IMR-90 (cell line): ENCODE data around the gene SYDE2. TPM values are rescaled to one million over a fixed set of nuclear protein-coding genes. Genes with fewer than 3 reads are reported as not detected.

Experiments used
- ATAC-seq: fragments of 200-7000 bp; cut with Tn5 transposase; 2 replicates; pipeline ENCODE4 v1.9.1; 2020; ENCODE audit warnings: low read depth, mild to moderate bottlenecking, moderate library complexity
- BruUV-seq: library from RNA; stranded (reverse); fragments of 400-500 nt; replicated peaks from 2 replicates; lab custom pipeline; 2021; lab: Mats Ljungman, UMichigan
- CTCF ChIA-PET: fragments of 300-600 bp; formaldehyde crosslinking; extraction: SDS; loops from one replicate; lab custom pipeline; 2021; ENCODE audit warnings: antibody characterized with exemption; lab: Yijun Ruan, JAX
- POLR2A ChIA-PET: fragments of 300-600 bp; sonication (Branson Sonifier 250); formaldehyde crosslinking; loops from one replicate; lab custom pipeline; 2022; ENCODE audit warnings: antibody characterized with exemption; ENCODE audit not compliant: unreplicated experiment; lab: Charles Lee
- DNase-seq: peaks from one replicate; pipeline ENCODE4 v3.0.0; 2013
- H2AFZ ChIP-seq: replicated peaks from 2 replicates; pipeline ENCODE3; 2013; ENCODE audit warnings: low read length, mild to moderate bottlenecking; ENCODE audit not compliant: poor library complexity
- H2AK5ac ChIP-seq: 2 replicates; pipeline ENCODE4 v1.6.1; 2013; ENCODE audit warnings: low read depth, low read length, inconsistent platforms
- H2AK9ac ChIP-seq: replicated peaks from 2 replicates; pipeline ENCODE3; 2013; ENCODE audit warnings: mild to moderate bottlenecking, low read depth, low read length, moderate library complexity; ENCODE audit not compliant: poor library complexity
- H2BK120ac ChIP-seq: 2 replicates; pipeline ENCODE4 v1.6.1; 2013; ENCODE audit warnings: low read depth, low read length, inconsistent platforms
- H2BK15ac ChIP-seq: 3 replicates; pipeline ENCODE4 v1.6.1; 2013; ENCODE audit warnings: low read depth, low read length, inconsistent platforms
- H2BK20ac ChIP-seq: 2 replicates; pipeline ENCODE4 v1.6.1; 2013; ENCODE audit warnings: low read depth, mild to moderate bottlenecking, inconsistent platforms, low read length, moderate library complexity
- H2BK5ac ChIP-seq: 2 replicates; pipeline ENCODE4 v1.6.1; 2013; ENCODE audit warnings: mild to moderate bottlenecking, low read depth, low read length, inconsistent platforms; ENCODE audit not compliant: poor library complexity, severe bottlenecking
- H3K14ac ChIP-seq: replicated peaks from 2 replicates; pipeline ENCODE4 v1.6.1; 2013; ENCODE audit warnings: low read depth, low read length, inconsistent platforms
- H3K18ac ChIP-seq: 2 replicates; pipeline ENCODE4 v1.6.1; 2013; ENCODE audit warnings: low read depth, low read length, control low read depth
- H3K23ac ChIP-seq: 2 replicates; pipeline ENCODE4 v1.6.1; 2013; ENCODE audit warnings: low read depth, low read length, inconsistent platforms
- H3K27ac ChIP-seq: 2 replicates; pipeline ENCODE4 v1.5.1; 2013; ENCODE audit warnings: mild to moderate bottlenecking, control low read depth, low read length; ENCODE audit not compliant: insufficient read depth
- H3K27me3 ChIP-seq: 2 replicates; pipeline ENCODE4 v1.6.1; 2013; ENCODE audit warnings: low read length; ENCODE audit not compliant: control insufficient read depth, insufficient read depth
- H3K36me3 ChIP-seq: 2 replicates; pipeline ENCODE4 v1.6.1; 2013; ENCODE audit warnings: low read length, mixed read lengths; ENCODE audit not compliant: control insufficient read depth, insufficient read depth
- H3K4ac ChIP-seq: 2 replicates; pipeline ENCODE4 v1.6.1; 2013; ENCODE audit warnings: low read depth, low read length, inconsistent platforms
- H3K4me1 ChIP-seq: 2 replicates; pipeline ENCODE4 v1.6.1; 2013; ENCODE audit warnings: low read length, mixed read lengths; ENCODE audit not compliant: control insufficient read depth, insufficient read depth
- H3K4me2 ChIP-seq: 2 replicates; pipeline ENCODE4 v1.6.1; 2013; ENCODE audit warnings: low read depth, mild to moderate bottlenecking, control low read depth, low read length, moderate library complexity
- H3K4me3 ChIP-seq: 2 replicates; pipeline ENCODE4 v1.5.1; 2013; ENCODE audit warnings: low read depth, mild to moderate bottlenecking, control low read depth, low read length, moderate library complexity; ENCODE audit not compliant: insufficient read depth
- H3K56ac ChIP-seq: 2 replicates; pipeline ENCODE4 v1.6.1; 2013; ENCODE audit warnings: low read length, inconsistent platforms; ENCODE audit not compliant: insufficient read depth; ENCODE audit errors: extremely low read depth
- H3K79me1 ChIP-seq, 2 experiments: 2 replicates each; pipeline ENCODE4 v1.6.1; 2013; ENCODE audit warnings: low read length in 2 of 2, inconsistent platforms in 1 of 2, low read depth in 1 of 2
- H3K9ac ChIP-seq: 2 replicates; pipeline ENCODE4 v1.6.1; 2013; ENCODE audit warnings: low read depth, low read length, control low read depth
- H3K9me1 ChIP-seq: 2 replicates; pipeline ENCODE4 v1.6.1; 2013; ENCODE audit warnings: low read length, inconsistent platforms; ENCODE audit not compliant: insufficient read depth
- H3K9me3 ChIP-seq: 2 replicates; pipeline ENCODE4 v1.6.1; 2013; ENCODE audit warnings: low read length; ENCODE audit not compliant: control insufficient read depth, insufficient read depth
- H4K20me1 ChIP-seq: 2 replicates; pipeline ENCODE4 v1.6.1; 2013; ENCODE audit warnings: low read length, inconsistent platforms; ENCODE audit not compliant: insufficient read depth
- H4K5ac ChIP-seq: 2 replicates; pipeline ENCODE4 v1.6.1; 2013; ENCODE audit warnings: mild to moderate bottlenecking, low read depth, low read length, control low read depth
- H4K8ac ChIP-seq, 2 experiments: 2 replicates each; pipeline ENCODE4 v1.6.1; 2013; ENCODE audit warnings: low read depth in 2 of 2, low read length in 2 of 2, control low read depth in 1 of 2, inconsistent platforms in 1 of 2
- H4K91ac ChIP-seq: 2 replicates; pipeline ENCODE4 v1.6.1; 2013; ENCODE audit warnings: low read depth, low read length, inconsistent platforms; ENCODE audit not compliant: insufficient read depth
- BHLHE40 ChIP-seq: fragments of 150-350 bp; IDR thresholded peaks from 2 replicates; pipeline ENCODE4 v1.6.1; 2016; ENCODE audit warnings: mild to moderate bottlenecking, low read depth, low read length
- FOS ChIP-seq: fragments of 150-350 bp; IDR thresholded peaks from 2 replicates; pipeline ENCODE4 v1.6.1; 2016; ENCODE audit warnings: low read depth, low read length
- MAFK ChIP-seq: IDR thresholded peaks from 2 replicates; pipeline ENCODE4 v1.6.1; 2012; ENCODE audit warnings: low read depth, low read length, improper control_type of control experiment
- MAZ ChIP-seq: IDR thresholded peaks from 2 replicates; pipeline ENCODE4 v1.6.1; 2012; ENCODE audit warnings: low read depth, mild to moderate bottlenecking, low read length, improper control_type of control experiment, moderate library complexity, borderline replicate concordance
- MXI1 ChIP-seq: IDR thresholded peaks from 2 replicates; pipeline ENCODE4 v1.6.1; 2012; ENCODE audit warnings: low read depth, mild to moderate bottlenecking, low read length, moderate library complexity, borderline replicate concordance
- NFE2L2 ChIP-seq: fragments of 150-350 bp; IDR thresholded peaks from 2 replicates; pipeline ENCODE4 v1.6.1; 2016; ENCODE audit warnings: low read depth, mild to moderate bottlenecking, low read length
- POLR2A ChIP-seq: IDR thresholded peaks from 2 replicates; pipeline ENCODE4 v1.6.1; 2012; ENCODE audit warnings: mild to moderate bottlenecking, low read depth, low read length
- RAD21 ChIP-seq: IDR thresholded peaks from 2 replicates; pipeline ENCODE4 v1.6.1; 2012; ENCODE audit warnings: low read length, improper control_type of control experiment
- RCOR1 ChIP-seq: IDR thresholded peaks from 2 replicates; pipeline ENCODE4 v1.6.1; 2012; ENCODE audit warnings: mild to moderate bottlenecking, low read length, improper control_type of control experiment; ENCODE audit not compliant: insufficient replicate concordance
- SMC3 ChIP-seq: fragments of 150-350 bp; IDR thresholded peaks from 2 replicates; pipeline ENCODE4 v1.6.1; 2016; ENCODE audit warnings: low read depth, mild to moderate bottlenecking, antibody characterized with exemption, low read length, moderate library complexity
- dilution Hi-C: fragments of 300-500 bp; cut with HindIII; formaldehyde crosslinking; loops from one replicate; pipeline ENCODE4 v1.14.3; 2018; ENCODE audit warnings: low sequenced_read_pairs; ENCODE audit not compliant: unreplicated experiment
- in situ Hi-C: fragments of 300-500 bp; cut with MboI; formaldehyde crosslinking; loops from 3 replicates; pipeline ENCODE4 v1.14.3; 2019; ENCODE audit warnings: low sequenced_read_pairs, inconsistent platforms, mixed read lengths
- intact Hi-C: fragments of 100-400 bp; cut with micrococcal nuclease; formaldehyde crosslinking; loops from 2 replicates; pipeline ENCODE4 v1.10.0; 2022
- polyA plus RNA-seq, 3 experiments: library from polyadenylated mRNA; depleted of rRNA; stranded (reverse); fragments of >200 nt; gene quantifications; 2 replicates each; pipeline ENCODE4 v1.2.3, GENCODE V29; 2012; ENCODE audit warnings: low replicate concordance in 1 of 3
- total RNA-seq: library from RNA; depleted of rRNA; stranded (reverse); fragments of >200 nt; gene quantifications from 2 replicates; pipeline ENCODE4 v1.2.3, GENCODE V29; 2012
- TF ChIP-seq, protein P1 (sequence below): fragments of 150-350 bp; IDR thresholded peaks from 2 replicates; pipeline ENCODE4 v1.6.1; 2016; ENCODE audit warnings: low read depth, mild to moderate bottlenecking, low read length, moderate library complexity, borderline replicate concordance
- TF ChIP-seq, protein P2 (sequence below): fragments of 150-350 bp; IDR thresholded peaks from 2 replicates; pipeline ENCODE4 v1.6.1; 2017; ENCODE audit warnings: mild to moderate bottlenecking, antibody characterized with exemption, low read length, low read depth

Gene SYDE2
- total and polyA plus RNA-seq, 2 of the 4 experiments (the other 2 are of a cell fraction), result 1.8 to 10.0 TPM

GRCh38 chr1:85224295-85224694 is 23.5 kb upstream of the SYDE2 start:
- Histone ChIP-seq H3K4me1 (peaks cover 21% of the 10 kb centered on the region), H2BK15ac (no peak overlapping the region), H2AK5ac (no peak overlapping the region), H4K8ac (no peak overlapping the region), H3K4me2 (no peak overlapping the region), H3K4me3 (no peak overlapping the region), H4K91ac (no peak overlapping the region), H3K9ac (no peak overlapping the region), H3K18ac (no peak overlapping the region), H2AK9ac (no peak overlapping the region), H3K27me3 (no peaks in the 10 kb centered on the region), H3K36me3 (no peaks in the 10 kb centered on the region), H3K9me3 (peaks cover 2% of the 10 kb centered on the region; the same call in 1 of the 2 replicates), H3K4ac (no peak overlapping the region), H2AFZ (no peak overlapping the region), H4K5ac (no peak overlapping the region), H2BK5ac (peak overlapping the region; percentile 63), H2BK20ac (no peak overlapping the region), H3K23ac (no peak overlapping the region), H3K9me1 (peaks cover 12% of the 10 kb centered on the region), H3K79me1 (no peaks in the 10 kb centered on the region), H3K27ac (no peak overlapping the region), H3K14ac (no peak overlapping the region), H2BK120ac (no peak overlapping the region), H3K56ac (no peak overlapping the region), H4K20me1 (no peaks in the 10 kb centered on the region)
- CTCF ChIA-PET, result interaction anchor here (0.6 to 1.3 kb wide), 4 partner anchors 12 to 1817 kb away, joined by 3 to 4 read pairs (median 3); no protein-coding TSS in a partner anchor
- peak; percentile 16 for DNase-seq
- no TSS peak for BruUV-seq
- intact Hi-C loops, result no loop called here
- ATAC-seq, result no peak
- TF ChIP-seq SMC3 (no peak), POLR2A (no peak), RAD21 (no peak), MAFK (no peak), RCOR1 (no peak), MAZ (no peak), FOS (no peak), MXI1 (no peak), BHLHE40 (no peak), NFE2L2 (no peak)
- TF ChIP-seq, protein P1, sequence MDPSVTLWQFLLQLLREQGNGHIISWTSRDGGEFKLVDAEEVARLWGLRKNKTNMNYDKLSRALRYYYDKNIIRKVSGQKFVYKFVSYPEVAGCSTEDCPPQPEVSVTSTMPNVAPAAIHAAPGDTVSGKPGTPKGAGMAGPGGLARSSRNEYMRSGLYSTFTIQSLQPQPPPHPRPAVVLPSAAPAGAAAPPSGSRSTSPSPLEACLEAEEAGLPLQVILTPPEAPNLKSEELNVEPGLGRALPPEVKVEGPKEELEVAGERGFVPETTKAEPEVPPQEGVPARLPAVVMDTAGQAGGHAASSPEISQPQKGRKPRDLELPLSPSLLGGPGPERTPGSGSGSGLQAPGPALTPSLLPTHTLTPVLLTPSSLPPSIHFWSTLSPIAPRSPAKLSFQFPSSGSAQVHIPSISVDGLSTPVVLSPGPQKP, result no peak
- TF ChIP-seq, protein P2, sequence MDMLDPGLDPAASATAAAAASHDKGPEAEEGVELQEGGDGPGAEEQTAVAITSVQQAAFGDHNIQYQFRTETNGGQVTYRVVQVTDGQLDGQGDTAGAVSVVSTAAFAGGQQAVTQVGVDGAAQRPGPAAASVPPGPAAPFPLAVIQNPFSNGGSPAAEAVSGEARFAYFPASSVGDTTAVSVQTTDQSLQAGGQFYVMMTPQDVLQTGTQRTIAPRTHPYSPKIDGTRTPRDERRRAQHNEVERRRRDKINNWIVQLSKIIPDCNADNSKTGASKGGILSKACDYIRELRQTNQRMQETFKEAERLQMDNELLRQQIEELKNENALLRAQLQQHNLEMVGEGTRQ, result no peak
- dilution Hi-C loops, result no loop called here
- POLR2A ChIA-PET, result interaction anchor here (0.5 kb wide), 1 partner anchor 252 kb away, joined by 3 read pairs; no protein-coding TSS in a partner anchor
- in situ Hi-C loops, result no loop called here
